Measurements from ENCODE around the gene ATP6V1G2.
"Not testable (repeated sequence)": the region's sequence is repeated elsewhere in the genome, so short reads cannot be mapped to it uniquely, and the experiment has no call there.

Gene ATP6V1G2

GRCh38 chr6:31546339-31546957 lies at the start of gene ATP6V1G2:
Gene ATP6V1G2, minus strand, starts transcription at chr6:31546608. Its CDS starts 49 bp downstream, at chr6:31546559.
- DNase-seq = peak; percentile 83

GRCh38 chr6:31592396-31592771 lies 46.0 kb upstream of the ATP6V1G2 start:
- DNase-seq = no peak

- not testable (repeated sequence) for DNase-seq
These were observed 44.3 kb upstream of the ATP6V1G2 start for GRCh38 chr6:31590691-31591090.

GRCh38 chr6:31588871-31589650 lies 42.7 kb upstream of the ATP6V1G2 start:
- DNase-seq = no peak

- no peak for DNase-seq
These were observed 41.7 kb upstream of the ATP6V1G2 start for GRCh38 chr6:31587791-31588777.

- no peak for DNase-seq
These were observed 40.3 kb upstream of the ATP6V1G2 start for GRCh38 chr6:31586599-31587281.

GRCh38 chr6:31586008-31586407 lies 39.6 kb upstream of the ATP6V1G2 start, which contains the start of gene LST1:
Gene LST1, plus strand, starts transcription at chr6:31586277. Its CDS starts 1,023 bp downstream, at chr6:31587300.
- no peak for DNase-seq

GRCh38 chr6:31585491-31585890 lies 39.1 kb upstream of the ATP6V1G2 start:
- DNase-seq = no peak

- DNase-seq = no peak
These were observed 35.8 kb upstream of the ATP6V1G2 start, which contains the start of gene LTB for GRCh38 chr6:31582230-31582643. Gene LTB, minus strand, starts transcription at chr6:31582424. Its CDS starts 7 bp downstream, at chr6:31582417.

- DNase-seq = no peak
These were observed 35.2 kb upstream of the ATP6V1G2 start for GRCh38 chr6:31581434-31582229.

- no peak for DNase-seq
These were observed 34.5 kb upstream of the ATP6V1G2 start for GRCh38 chr6:31580807-31581433.

- no peak for DNase-seq
These were observed 34.0 kb upstream of the ATP6V1G2 start for GRCh38 chr6:31580438-31580740.

GRCh38 chr6:31579546-31580437 lies 33.4 kb upstream of the ATP6V1G2 start:
- DNase-seq = no peak

GRCh38 chr6:31579119-31579505 lies 32.7 kb upstream of the ATP6V1G2 start:
- no peak for DNase-seq

GRCh38 chr6:31578184-31579118 lies 32.0 kb upstream of the ATP6V1G2 start:
- DNase-seq = no peak

- DNase-seq = no peak
These were observed 31.2 kb upstream of the ATP6V1G2 start for GRCh38 chr6:31577579-31577966.

- DNase-seq = no peak
These were observed 30.6 kb upstream of the ATP6V1G2 start for GRCh38 chr6:31576897-31577578.

- DNase-seq = no peak
These were observed 29.7 kb upstream of the ATP6V1G2 start for GRCh38 chr6:31575952-31576685.

All from NCI-H187 treated with DMSO at 0.1 percent for 48 hours (cell line).